MM.1S (cell line): Measurements from ENCODE around the gene MYO1H.

ENCODE experiments used
- CTCF ChIP-seq: fragments of 300-600 bp; sonication (generic); IDR thresholded peaks from 2 replicates; pipeline ENCODE4 v1.5.1; 2016; ENCODE audit warnings: antibody characterized with exemption, low read length, mixed read lengths
- EZH2 ChIP-seq: fragments of 300-600 bp; sonication (generic); optimal IDR thresholded peaks from 2 replicates; pipeline ENCODE3; 2017; ENCODE audit warnings: low read depth, mild to moderate bottlenecking, antibody characterized with exemption, low read length, mixed read lengths

GRCh38 chr12:109487181-109488050, 139.7 kb downstream of the MYO1H start:
- TF ChIP-seq CTCF (no peak), EZH2 (no peak)
